COLO668 (cell line): ENCODE data around the gene MYOZ1.
"Not testable (repeated sequence)": the region's sequence is repeated elsewhere in the genome, so short reads cannot be mapped to it uniquely, and the experiment has no call there.

Experiments used
- DNase-seq: peaks from one replicate; lab custom pipeline; 2025; ENCODE audit not compliant: unreplicated experiment; lab: John Stamatoyannopoulos, UW

Gene MYOZ1

GRCh38 chr10:73641328-73642060 is at the start of gene MYOZ1:
Gene MYOZ1, minus strand, starts transcription at chr10:73641474. Its CDS starts 1,457 bp downstream, at chr10:73640017.
- DNase-seq, result no peak

GRCh38 chr10:73690755-73691154 is 49.5 kb upstream of the MYOZ1 start:
- DNase-seq, result not testable (repeated sequence)

GRCh38 chr10:73689596-73689995 is 48.3 kb upstream of the MYOZ1 start:
- DNase-seq, result not testable (repeated sequence)

- not testable (repeated sequence) for DNase-seq
These were observed 46.4 kb upstream of the MYOZ1 start for GRCh38 chr10:73687641-73688040.

- not testable (repeated sequence) for DNase-seq
These were observed 33.3 kb upstream of the MYOZ1 start for GRCh38 chr10:73674546-73674945.

GRCh38 chr10:73668378-73668777 is 27.1 kb upstream of the MYOZ1 start:
- not testable (repeated sequence) for DNase-seq

- DNase-seq, result not testable (repeated sequence)
These were observed 25.0 kb upstream of the MYOZ1 start for GRCh38 chr10:73666153-73666809.

- not testable (repeated sequence) for DNase-seq
These were observed 24.3 kb upstream of the MYOZ1 start for GRCh38 chr10:73665581-73665980.

- DNase-seq, result not testable (repeated sequence)
These were observed 23.1 kb upstream of the MYOZ1 start for GRCh38 chr10:73664156-73665040.

- DNase-seq, result not testable (repeated sequence)
These were observed 22.3 kb upstream of the MYOZ1 start for GRCh38 chr10:73663621-73664020.

GRCh38 chr10:73662705-73663104 is 21.4 kb upstream of the MYOZ1 start:
- DNase-seq, result not testable (repeated sequence)

GRCh38 chr10:73655990-73656298 is 14.7 kb upstream of the MYOZ1 start, which contains the start of gene SYNPO2L:
Gene SYNPO2L, minus strand, starts transcription at chr10:73656029. Its CDS starts 107 bp downstream, at chr10:73655922.
- DNase-seq, result no peak

GRCh38 chr10:73655257-73655989 is 14.1 kb upstream of the MYOZ1 start:
- DNase-seq, result no peak

- no peak for DNase-seq
These were observed 12.4 kb upstream of the MYOZ1 start for GRCh38 chr10:73653701-73654100.

GRCh38 chr10:73653195-73653594 is 11.9 kb upstream of the MYOZ1 start:
- DNase-seq, result no peak

- peak; percentile 24 for DNase-seq
These were observed 9.5 kb upstream of the MYOZ1 start for GRCh38 chr10:73650537-73651331.

- no peak for DNase-seq
These were observed 8.7 kb upstream of the MYOZ1 start for GRCh38 chr10:73649876-73650536.

GRCh38 chr10:73648975-73649829 is 7.9 kb upstream of the MYOZ1 start:
- no peak for DNase-seq
